H54 (cell line): ENCODE data around the gene ACTL8.
"Not testable (repeated sequence)": the region's sequence is repeated elsewhere in the genome, so short reads cannot be mapped to it uniquely, and the experiment has no call there.

Experiments
- DNase-seq: peaks from one replicate; pipeline ENCODE4 v3.0.0; 2011; ENCODE audit warnings: low spot score, mixed read lengths; ENCODE audit not compliant: insufficient read length
- FAIRE-seq: peaks from 3 replicates; lab custom pipeline; 2011; peaks lifted over from hg19 to GRCh38; lab: Jason Lieb, UNC
- POLR2A ChIP-seq: IDR thresholded peaks from 2 replicates; pipeline ENCODE4 v1.6.1; 2011; ENCODE audit warnings: low read depth, mild to moderate bottlenecking, low read length

ACTL8 gene

GRCh38 chr1:17743008-17743647 is 12.0 kb upstream of the ACTL8 start:
- FAIRE-seq (no peak), DNase-seq (no peak)
- no peak for TF ChIP-seq POLR2A

- TF ChIP-seq POLR2A: no peak
- FAIRE-seq (no peak), DNase-seq (no peak)
These were observed 11.2 kb upstream of the ACTL8 start for GRCh38 chr1:17743925-17744324.

GRCh38 chr1:17744666-17745478 is 10.3 kb upstream of the ACTL8 start:
- no peak for TF ChIP-seq POLR2A
- DNase-seq (no peak), FAIRE-seq (no peak)

GRCh38 chr1:17745479-17745955 is 9.6 kb upstream of the ACTL8 start:
- DNase-seq: no peak
- FAIRE-seq: no peak
- no peak for TF ChIP-seq POLR2A

- FAIRE-seq, DNase-seq: not testable (repeated sequence)
These were observed 8.9 kb upstream of the ACTL8 start for GRCh38 chr1:17746281-17746680.

- FAIRE-seq (no peak), DNase-seq (no peak)
- no peak for TF ChIP-seq POLR2A
These were observed 8.2 kb upstream of the ACTL8 start for GRCh38 chr1:17746920-17747319.

GRCh38 chr1:17750333-17750732 is 4.8 kb upstream of the ACTL8 start:
- TF ChIP-seq POLR2A: no peak
- FAIRE-seq (no peak), DNase-seq (no peak)

- DNase-seq: no peak
- TF ChIP-seq POLR2A: no peak
- FAIRE-seq: no peak
These were observed 2.8 kb upstream of the ACTL8 start for GRCh38 chr1:17752356-17752755.

GRCh38 chr1:17757426-17757825 is 2.3 kb downstream of the ACTL8 start:
- FAIRE-seq: no peak

GRCh38 chr1:17759114-17759513 is 4.0 kb downstream of the ACTL8 start:
- FAIRE-seq: no peak

More at GRCh38 chr1:17757426-17757825, 2.3 kb downstream of the ACTL8 start:
- no peak for TF ChIP-seq POLR2A
- DNase-seq: no peak

GRCh38 chr1:17762313-17762712 is 7.2 kb downstream of the ACTL8 start:
- DNase-seq (no peak), FAIRE-seq (no peak)
- TF ChIP-seq POLR2A: no peak

More at GRCh38 chr1:17759114-17759513, 4.0 kb downstream of the ACTL8 start:
- no peak for DNase-seq
- TF ChIP-seq POLR2A: no peak

GRCh38 chr1:17763417-17763816 is 8.3 kb downstream of the ACTL8 start:
- no peak for TF ChIP-seq POLR2A
- DNase-seq: no peak
- no peak for FAIRE-seq

GRCh38 chr1:17763995-17764394 is 8.9 kb downstream of the ACTL8 start:
- no peak for FAIRE-seq
- no peak for DNase-seq
- TF ChIP-seq POLR2A: no peak

- DNase-seq (no peak), FAIRE-seq (no peak)
- TF ChIP-seq POLR2A: no peak
These were observed 9.5 kb downstream of the ACTL8 start for GRCh38 chr1:17764591-17764990.
